HCT116 (cell line): ENCODE measurements around the gene MBD3L5. TPM values are rescaled to one million over a fixed set of nuclear protein-coding genes. Genes with fewer than 3 reads are reported as not detected.
"Not testable (repeated sequence)": the region's sequence is repeated elsewhere in the genome, so short reads cannot be mapped to it uniquely, and the experiment has no call there.

Source experiments
- ATAC-seq: fragments of 200-7000 bp; cut with Tn5 transposase; 2 replicates; pipeline ENCODE4 v1.9.1; 2020; ENCODE audit warnings: mild to moderate bottlenecking, moderate library complexity
- BruUV-seq: library from RNA; stranded (reverse); fragments of 400-500 nt; replicated peaks from 2 replicates; lab custom pipeline; 2021; lab: Mats Ljungman, UMichigan
- CTCF ChIA-PET: fragments of 300-600 bp; sonication (Branson Sonifier 250); formaldehyde crosslinking; loops from one replicate; lab custom pipeline; 2021; ENCODE audit warnings: antibody characterized with exemption; lab: Charles Lee
- POLR2A ChIA-PET: fragments of 300-600, 350-600 bp; sonication (Branson Sonifier 250); formaldehyde crosslinking; loops from one replicate; lab custom pipeline; 2021; ENCODE audit warnings: antibody characterized with exemption; lab: Charles Lee
- RAD21 ChIA-PET, 2 experiments: fragments of 300-600 bp; sonication (Branson Sonifier 250); formaldehyde crosslinking; loops; one replicate each; lab custom pipeline; 2023; ENCODE audit warnings: low total read pairs in 2 of 2; ENCODE audit not compliant: uncharacterized antibody in 2 of 2, unreplicated experiment in 2 of 2, low non-redundant PET in 1 of 2; lab: Charles Lee
- DNase-seq: peaks from one replicate; pipeline ENCODE4 v3.0.0-alpha.2; 2010; ENCODE audit warnings: low read depth, low spot score
- H2AFZ ChIP-seq: fragments of 200-600 bp; shearing (Covaris generic), sonication (generic); 2 replicates; pipeline ENCODE4 v1.6.1; 2017; ENCODE audit warnings: low read depth, mixed run types, mixed read lengths, antibody characterized with exemption, low read length; ENCODE audit not compliant: poor library complexity, severe bottlenecking
- H3K27ac ChIP-seq: 2 replicates; pipeline ENCODE4 v1.5.1; 2012; ENCODE audit warnings: low read depth, low read length
- H3K27me3 ChIP-seq: fragments of 200-600 bp; sonication (generic); 2 replicates; pipeline ENCODE4 v1.6.1; 2016; ENCODE audit warnings: mixed run types, low read length, mixed read lengths; ENCODE audit not compliant: insufficient read depth
- H3K36me3 ChIP-seq, 2 experiments: fragments of 200-500 bp in 1 of 2; fragments of 200-600 bp in 1 of 2; sonication (Bioruptor generic) in 1 of 2; sonication (generic) in 1 of 2; 2 replicates each; pipeline versions ENCODE4 v1.5.1 to v1.6.1; 2014 to 2016; ENCODE audit warnings: low read length in 2 of 2, inconsistent platforms in 1 of 2, mixed read lengths in 1 of 2, mixed run types in 1 of 2; ENCODE audit not compliant: insufficient read depth in 2 of 2, control insufficient read depth in 1 of 2
- H3K4me1 ChIP-seq, 2 experiments: fragments of 200-600 bp in 1 of 2; sonication (generic) in 1 of 2; 2 replicates each; pipeline versions ENCODE4 v1.5.1 to v1.6.1; 2012 to 2017; ENCODE audit warnings: low read length in 2 of 2, inconsistent platforms in 1 of 2, mild to moderate bottlenecking in 1 of 2, mixed read lengths in 1 of 2, mixed run types in 1 of 2, moderate library complexity in 1 of 2; ENCODE audit not compliant: insufficient read depth in 2 of 2, control insufficient read depth in 1 of 2
- H3K4me2 ChIP-seq: fragments of 200-600 bp; sonication (generic); 2 replicates; pipeline ENCODE4 v1.6.1; 2017; ENCODE audit warnings: mixed run types, low read length, mixed read lengths
- H3K4me3 ChIP-seq, 2 experiments: fragments of 200-600 bp in 1 of 2; sonication (generic) in 1 of 2; replicated peaks in 1 of 2; 2 replicates each; pipeline ENCODE4 v1.5.1; 2011 to 2016; ENCODE audit warnings: low read length in 2 of 2, control low read depth in 1 of 2, low read depth in 1 of 2, mild to moderate bottlenecking in 1 of 2, mixed read lengths in 1 of 2, mixed run types in 1 of 2
- H3K79me2 ChIP-seq: fragments of 200-600 bp; sonication (generic); 2 replicates; pipeline ENCODE4 v1.6.1; 2017; ENCODE audit warnings: mild to moderate bottlenecking, mixed run types, low read length, moderate library complexity, mixed read lengths; ENCODE audit not compliant: insufficient read depth
- H3K9ac ChIP-seq: fragments of 200-600 bp; sonication (generic); 2 replicates; pipeline ENCODE4 v1.6.1; 2016; ENCODE audit warnings: low read length, mixed read lengths
- H3K9me2 ChIP-seq: fragments of 200-600 bp; sonication (generic), shearing (Covaris generic); 2 replicates; pipeline ENCODE4 v1.6.1; 2017; ENCODE audit warnings: mixed run types, mild to moderate bottlenecking, moderate library complexity; ENCODE audit not compliant: insufficient read depth
- H3K9me3 ChIP-seq, 2 experiments: fragments of 200-500 bp in 1 of 2; fragments of 200-600 bp in 1 of 2; sonication (Bioruptor generic) in 1 of 2; sonication (generic) in 1 of 2; 2 replicates each; pipeline ENCODE4 v1.6.1; 2014 to 2017; ENCODE audit warnings: low read length in 2 of 2, mixed read lengths in 2 of 2, inconsistent platforms in 1 of 2, low read depth in 1 of 2, mild to moderate bottlenecking in 1 of 2, mixed run types in 1 of 2, moderate library complexity in 1 of 2; ENCODE audit not compliant: control insufficient read depth in 1 of 2, insufficient read depth in 1 of 2
- H4K20me1 ChIP-seq: fragments of 200-600 bp; sonication (generic), shearing (Covaris generic); 2 replicates; pipeline ENCODE4 v1.6.1; 2017; ENCODE audit warnings: mixed run types, mild to moderate bottlenecking, moderate library complexity; ENCODE audit not compliant: insufficient read depth
- intact Hi-C: fragments of 100-400 bp; cut with micrococcal nuclease; formaldehyde crosslinking; loops from 2 replicates; pipeline ENCODE4 v1.10.0; 2022
- total RNA-seq: library from RNA; stranded (reverse); gene quantifications from one replicate; pipeline ENCODE4 v1.2.1, GENCODE V29; 2021; ENCODE audit not compliant: unreplicated experiment

MBD3L5 gene
- total RNA-seq, 1 experiment from 2014 or later = not detected

DNA sequence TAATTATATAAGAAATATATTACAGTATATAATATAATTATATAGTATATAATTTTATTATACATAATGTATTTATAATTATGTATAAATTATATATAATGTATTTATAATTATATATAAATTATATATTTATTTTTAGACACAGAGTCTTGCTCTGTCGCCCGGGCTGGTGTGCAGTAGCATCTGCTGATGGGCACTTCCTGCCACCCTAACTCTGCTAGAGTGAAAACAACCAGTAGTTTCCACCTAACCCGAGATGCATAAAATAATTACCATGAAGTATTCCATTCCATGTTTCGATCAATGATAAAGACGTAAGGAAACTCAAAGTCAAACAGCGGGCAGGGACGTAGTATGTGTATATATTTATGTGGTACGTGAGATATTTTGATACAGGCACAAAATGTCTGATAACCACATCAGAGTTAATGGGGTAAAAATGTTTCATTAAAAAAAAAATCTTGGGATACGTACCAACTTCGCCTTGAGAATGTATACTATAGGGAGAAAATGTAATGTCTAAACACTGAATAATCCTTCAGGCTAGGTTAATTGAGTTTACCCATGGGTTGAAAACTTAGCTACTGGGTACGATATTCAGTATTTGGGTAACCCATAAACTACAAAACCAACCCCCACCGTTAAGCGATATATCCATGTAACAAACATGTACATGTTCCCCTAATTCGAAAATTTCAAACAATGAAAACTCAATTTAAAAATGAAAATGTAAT lies 24.4 kb downstream of the MBD3L5 start:
- POLR2A ChIA-PET, H3K9me2 ChIP-seq, H3K4me1 ChIP-seq, DNase-seq, H2AFZ ChIP-seq, ATAC-seq, H4K20me1 ChIP-seq, H3K9ac ChIP-seq, BruUV-seq, CTCF ChIA-PET, H3K9me3 ChIP-seq, H3K4me2 ChIP-seq, H3K36me3 ChIP-seq, H3K79me2 ChIP-seq, intact Hi-C loops, RAD21 ChIA-PET, H3K27ac ChIP-seq, H3K4me3 ChIP-seq, H3K27me3 ChIP-seq: not testable (repeated sequence)

DNA sequence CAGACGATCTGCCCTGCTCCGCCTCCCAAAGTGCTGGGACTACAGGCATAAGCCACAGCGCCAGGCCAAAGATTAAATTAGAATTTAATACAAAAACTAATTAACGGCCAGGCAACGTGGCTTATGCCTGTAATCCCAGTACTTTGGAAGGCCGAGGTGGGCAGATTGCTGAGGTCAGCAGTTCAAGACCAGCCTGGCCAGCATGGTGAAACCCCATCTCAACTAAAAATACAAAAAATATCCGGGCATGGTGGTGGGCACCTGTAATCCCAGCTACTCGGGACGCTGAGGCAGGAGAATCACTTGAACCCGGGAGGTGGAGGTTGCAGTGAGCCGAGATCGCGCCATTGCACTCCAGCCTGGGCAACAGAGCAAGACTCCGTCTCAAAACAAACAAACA lies 25.3 kb downstream of the MBD3L5 start:
- H3K36me3 ChIP-seq, H3K9ac ChIP-seq, ATAC-seq, H2AFZ ChIP-seq, H3K4me1 ChIP-seq, POLR2A ChIA-PET, H4K20me1 ChIP-seq, DNase-seq, H3K4me2 ChIP-seq, H3K27ac ChIP-seq, RAD21 ChIA-PET, H3K79me2 ChIP-seq, CTCF ChIA-PET, BruUV-seq, H3K9me3 ChIP-seq, intact Hi-C loops, H3K4me3 ChIP-seq, H3K9me2 ChIP-seq, H3K27me3 ChIP-seq: not testable (repeated sequence)

DNA sequence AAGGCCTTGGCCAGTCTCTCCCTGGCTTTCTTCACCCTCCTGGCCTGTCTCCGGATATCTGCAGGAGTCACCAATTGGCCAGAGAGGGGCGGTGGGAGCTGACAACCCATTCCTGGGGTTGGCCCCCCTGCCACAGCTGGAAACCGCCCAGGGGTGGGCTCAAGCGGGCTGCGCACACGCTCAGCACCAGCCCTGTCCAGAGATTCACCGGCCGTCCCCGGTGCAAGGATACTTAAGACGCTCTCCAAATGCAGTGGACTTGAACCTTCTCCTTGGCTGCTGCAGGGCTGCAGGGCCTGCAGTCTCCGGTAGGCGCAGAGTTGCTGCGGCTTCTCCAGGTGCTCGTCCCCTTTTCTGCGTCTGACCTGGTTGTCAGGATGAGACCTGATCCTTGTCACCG lies 26.0 kb downstream of the MBD3L5 start:
- CTCF ChIA-PET, H3K4me2 ChIP-seq: not testable (repeated sequence)

DNA sequence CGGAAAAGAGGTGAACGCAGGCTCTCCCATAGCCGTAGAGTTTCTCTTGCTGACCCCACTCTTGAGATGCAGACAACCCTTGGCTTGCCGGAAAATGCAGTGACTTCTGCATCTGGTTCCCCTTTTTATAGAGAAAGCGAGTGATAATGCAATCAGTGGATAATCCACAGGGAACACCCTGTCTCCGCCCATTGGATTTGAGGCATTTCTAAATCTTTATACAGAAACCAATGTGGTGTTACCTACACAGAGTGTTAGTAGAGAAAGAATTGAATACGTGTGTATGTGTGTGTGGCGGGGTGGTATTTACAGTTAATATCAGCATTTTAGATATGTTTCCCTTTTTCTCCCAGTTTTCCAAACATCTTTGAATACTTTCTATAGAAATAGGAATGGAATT lies 28.2 kb downstream of the MBD3L5 start, which contains the start of gene MBD3L3:
TSS of gene MBD3L3 (minus strand) at position 101 of the 400 bp plus-strand sequence. CDS start at position 30, 71 bp downstream.
- intact Hi-C loops, CTCF ChIA-PET, H3K27ac ChIP-seq, H3K36me3 ChIP-seq, H3K9me2 ChIP-seq, ATAC-seq, POLR2A ChIA-PET, H3K4me1 ChIP-seq, H3K9me3 ChIP-seq, H3K79me2 ChIP-seq, RAD21 ChIA-PET, H3K27me3 ChIP-seq, BruUV-seq, H3K9ac ChIP-seq, H2AFZ ChIP-seq, H3K4me3 ChIP-seq, DNase-seq, H4K20me1 ChIP-seq, H3K4me2 ChIP-seq: not testable (repeated sequence)

More for the DNA sequence above, 26.0 kb downstream of the MBD3L5 start:
- H3K9me2 ChIP-seq, BruUV-seq, H3K79me2 ChIP-seq, H3K4me1 ChIP-seq, DNase-seq, H3K4me3 ChIP-seq, ATAC-seq, H2AFZ ChIP-seq, RAD21 ChIA-PET, H3K27ac ChIP-seq, H3K9ac ChIP-seq, H3K9me3 ChIP-seq, intact Hi-C loops, POLR2A ChIA-PET, H3K36me3 ChIP-seq, H4K20me1 ChIP-seq, H3K27me3 ChIP-seq: not testable (repeated sequence)
